Mucosa of stomach (tissue), 1 donor: Measurements from ENCODE around the gene AUTS2.

ENCODE experiments used
- H3K27me3 ChIP-seq: one replicate; pipeline ENCODE4 v1.7.0; 2013; ENCODE audit warnings: mild to moderate bottlenecking, low read length; ENCODE audit not compliant: control insufficient read depth, insufficient read depth
- H3K36me3 ChIP-seq: one replicate; pipeline ENCODE4 v1.7.0; 2013; ENCODE audit warnings: low read length; ENCODE audit not compliant: control insufficient read depth, insufficient read depth
- H3K4me1 ChIP-seq: one replicate; pipeline ENCODE4 v1.7.0; 2013; ENCODE audit warnings: mild to moderate bottlenecking, low read length; ENCODE audit not compliant: control insufficient read depth, insufficient read depth
- H3K4me3 ChIP-seq: one replicate; pipeline ENCODE4 v1.7.0; 2013; ENCODE audit warnings: low read length
- H3K9ac ChIP-seq: one replicate; pipeline ENCODE4 v1.7.0; 2013; ENCODE audit warnings: mild to moderate bottlenecking, low read length, moderate library complexity
- H3K9me3 ChIP-seq: one replicate; pipeline ENCODE4 v1.7.0; 2013; ENCODE audit warnings: mild to moderate bottlenecking, low read length, moderate library complexity; ENCODE audit not compliant: control insufficient read depth
- donor health status: Pancreatic carcinoma.

AUTS2 gene

GRCh38 chr7:70303780-70304179 is 705.5 kb downstream of the AUTS2 start:
- no peaks in the 10 kb centered on the region for H3K4me1 ChIP-seq
- H3K36me3 ChIP-seq, result no peaks in the 10 kb centered on the region
- H3K27me3 ChIP-seq, result no peaks in the 10 kb centered on the region
- H3K9me3 ChIP-seq, result no peaks in the 10 kb centered on the region
- no peak overlapping the region for H3K4me3 ChIP-seq
- no peak overlapping the region for H3K9ac ChIP-seq

DNA sequence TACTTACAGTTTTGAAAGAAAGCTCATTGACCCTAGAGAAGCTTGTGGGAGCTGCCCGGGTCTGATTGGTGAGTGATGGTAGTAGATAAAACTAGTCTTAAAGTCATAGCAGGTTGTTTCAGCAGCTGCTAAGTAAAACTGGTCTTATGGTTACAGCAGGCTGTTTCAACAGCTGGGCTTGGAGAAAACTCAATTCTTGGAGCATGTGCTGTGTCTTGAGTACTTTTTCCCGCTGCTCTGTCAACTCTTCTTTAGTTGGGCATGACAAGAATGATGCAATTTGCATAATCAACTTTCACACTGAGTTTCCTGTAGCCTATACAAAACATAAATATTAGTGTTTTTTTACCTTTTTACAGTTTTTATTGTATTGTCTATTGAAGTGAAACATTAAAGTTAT is 707.9 kb downstream of the AUTS2 start:
- H3K9ac ChIP-seq, result no peak overlapping the region
- H3K27me3 ChIP-seq, result no peaks in the 10 kb centered on the region
- no peaks in the 10 kb centered on the region for H3K36me3 ChIP-seq
- no peak overlapping the region for H3K4me3 ChIP-seq
- no peaks in the 10 kb centered on the region for H3K4me1 ChIP-seq
- H3K9me3 ChIP-seq, result no peaks in the 10 kb centered on the region

GRCh38 chr7:70307544-70308106 is 709.4 kb downstream of the AUTS2 start:
- Histone ChIP-seq H3K9ac (no peak overlapping the region), H3K27me3 (no peaks in the 10 kb centered on the region), H3K36me3 (no peaks in the 10 kb centered on the region), H3K4me3 (no peak overlapping the region), H3K9me3 (no peaks in the 10 kb centered on the region), H3K4me1 (no peaks in the 10 kb centered on the region)

DNA sequence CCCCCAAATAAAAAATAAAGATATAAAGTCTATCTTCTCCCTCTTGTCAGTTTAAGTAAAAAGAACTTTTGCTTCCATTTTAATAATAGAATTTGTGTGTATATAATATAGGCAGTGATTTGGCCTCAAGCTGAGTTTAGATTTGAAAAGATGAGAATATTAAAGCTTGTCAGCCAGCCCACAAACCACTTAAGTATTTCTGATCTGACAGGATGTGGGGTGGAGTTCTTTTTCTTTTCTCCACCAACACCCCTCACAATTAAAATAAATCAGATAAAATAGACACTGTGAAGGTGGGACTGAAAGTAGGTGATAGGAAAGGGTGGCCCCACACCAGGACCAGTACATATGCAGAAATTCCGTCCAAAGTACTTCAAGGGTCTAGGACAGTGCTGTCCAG is 714.1 kb downstream of the AUTS2 start:
- H3K9ac ChIP-seq, result no peak overlapping the region
- H3K4me1 ChIP-seq, result no peaks in the 10 kb centered on the region
- no peaks in the 10 kb centered on the region for H3K27me3 ChIP-seq
- no peak overlapping the region for H3K4me3 ChIP-seq
- H3K9me3 ChIP-seq, result no peaks in the 10 kb centered on the region
- no peaks in the 10 kb centered on the region for H3K36me3 ChIP-seq

DNA sequence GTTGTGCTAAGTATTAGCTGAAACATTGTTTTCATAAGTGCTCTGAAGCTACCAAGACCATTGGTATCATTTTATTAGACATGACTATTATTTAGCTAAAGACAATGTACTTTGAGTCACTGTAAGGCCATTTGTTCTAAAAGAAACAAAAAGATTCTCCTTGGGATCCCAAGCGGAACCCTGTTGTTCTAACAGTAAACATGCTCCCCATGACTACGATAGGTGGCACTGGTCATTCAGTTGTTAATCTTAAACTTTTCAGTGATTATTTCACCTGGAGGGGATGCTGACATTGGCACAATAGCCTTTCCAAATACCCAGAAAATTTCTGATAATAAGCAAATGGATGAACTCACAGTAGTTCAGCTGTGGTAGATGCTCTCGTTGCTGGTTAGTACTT is 715.0 kb downstream of the AUTS2 start:
- H3K9ac ChIP-seq, result no peak overlapping the region
- H3K36me3 ChIP-seq, result no peaks in the 10 kb centered on the region
- H3K27me3 ChIP-seq, result no peaks in the 10 kb centered on the region
- H3K4me3 ChIP-seq, result no peak overlapping the region
- H3K4me1 ChIP-seq, result no peaks in the 10 kb centered on the region
- H3K9me3 ChIP-seq, result no peaks in the 10 kb centered on the region

DNA sequence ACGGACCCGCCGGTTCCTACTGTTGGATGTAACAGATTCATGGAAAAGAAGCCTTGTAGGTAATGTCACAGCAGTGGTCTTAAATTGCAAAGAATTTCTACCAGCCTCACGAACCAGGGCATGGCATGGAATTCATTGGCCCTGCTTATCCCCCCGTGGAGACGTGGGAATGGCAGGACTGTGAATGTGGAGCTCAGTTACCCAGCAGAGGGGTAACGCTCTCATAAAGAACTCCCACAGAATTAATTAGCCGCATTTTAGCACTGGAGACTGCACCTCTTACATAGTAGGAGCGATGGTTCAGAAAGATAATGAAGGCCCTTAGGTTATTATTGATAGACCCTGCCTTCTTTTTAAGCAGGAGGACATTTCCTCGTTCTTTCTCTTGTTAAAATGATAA is 715.4 kb downstream of the AUTS2 start:
- Histone ChIP-seq H3K4me3 (no peak overlapping the region), H3K27me3 (no peaks in the 10 kb centered on the region), H3K4me1 (no peaks in the 10 kb centered on the region), H3K9ac (no peak overlapping the region), H3K36me3 (no peaks in the 10 kb centered on the region), H3K9me3 (no peaks in the 10 kb centered on the region)

DNA sequence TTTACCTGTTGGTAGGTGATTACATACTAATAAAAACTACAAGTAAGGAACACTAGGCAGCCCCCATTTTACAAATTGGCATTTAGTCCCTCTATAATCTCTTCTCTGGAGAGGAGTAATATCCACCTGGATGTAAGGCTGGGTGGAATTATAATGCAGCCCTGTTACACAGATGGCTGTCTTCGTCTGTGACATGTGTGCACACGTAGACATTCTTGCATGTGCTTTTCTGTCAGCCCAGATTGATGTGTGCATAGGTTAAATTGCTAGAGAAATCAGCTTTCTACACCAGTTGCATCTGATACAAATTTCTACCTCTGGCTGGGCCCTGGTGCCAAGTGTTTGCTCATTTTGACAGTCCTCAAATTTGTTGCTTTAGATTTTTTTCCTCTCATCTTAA is 715.9 kb downstream of the AUTS2 start:
- H3K9ac ChIP-seq, result no peak overlapping the region
- H3K4me1 ChIP-seq, result no peaks in the 10 kb centered on the region
- H3K9me3 ChIP-seq, result no peaks in the 10 kb centered on the region
- no peaks in the 10 kb centered on the region for H3K27me3 ChIP-seq
- no peak overlapping the region for H3K4me3 ChIP-seq
- no peaks in the 10 kb centered on the region for H3K36me3 ChIP-seq

- no peaks in the 10 kb centered on the region for H3K36me3 ChIP-seq
- no peaks in the 10 kb centered on the region for H3K27me3 ChIP-seq
- H3K9ac ChIP-seq, result no peak overlapping the region
- H3K4me1 ChIP-seq, result no peaks in the 10 kb centered on the region
- no peak overlapping the region for H3K4me3 ChIP-seq
- H3K9me3 ChIP-seq, result no peaks in the 10 kb centered on the region
Observed at GRCh38 chr7:70316745-70317144, 718.5 kb downstream of the AUTS2 start.

- no peaks in the 10 kb centered on the region for H3K9me3 ChIP-seq
- H3K36me3 ChIP-seq, result no peaks in the 10 kb centered on the region
- no peak overlapping the region for H3K9ac ChIP-seq
- no peaks in the 10 kb centered on the region for H3K27me3 ChIP-seq
- no peaks in the 10 kb centered on the region for H3K4me1 ChIP-seq
- no peak overlapping the region for H3K4me3 ChIP-seq
Observed at GRCh38 chr7:70317356-70317755, 719.1 kb downstream of the AUTS2 start.

DNA sequence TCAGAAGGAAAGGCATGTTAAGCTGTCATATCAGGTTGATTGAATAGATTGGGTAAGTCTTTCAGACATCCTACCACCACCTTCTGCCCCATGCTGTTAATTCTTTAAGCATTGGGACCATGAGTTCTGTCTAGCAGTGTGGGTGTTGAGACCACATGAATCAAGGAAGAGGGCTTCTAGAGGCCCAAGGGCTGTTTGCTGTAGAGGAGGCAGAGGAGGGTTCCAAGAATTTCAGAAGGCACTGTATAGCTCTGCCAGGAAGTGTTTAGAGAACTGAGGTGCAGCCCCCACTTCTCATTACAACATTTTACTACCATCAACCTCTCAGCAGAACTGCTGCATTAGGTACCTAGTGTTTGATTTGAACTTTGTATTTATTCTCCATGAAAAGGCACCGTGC is 720.2 kb downstream of the AUTS2 start:
- no peaks in the 10 kb centered on the region for H3K36me3 ChIP-seq
- H3K27me3 ChIP-seq, result no peaks in the 10 kb centered on the region
- H3K9ac ChIP-seq, result no peak overlapping the region
- no peak overlapping the region for H3K4me3 ChIP-seq
- H3K4me1 ChIP-seq, result no peaks in the 10 kb centered on the region
- no peaks in the 10 kb centered on the region for H3K9me3 ChIP-seq

- Histone ChIP-seq H3K4me3 (no peak overlapping the region), H3K9me3 (no peaks in the 10 kb centered on the region), H3K36me3 (no peaks in the 10 kb centered on the region), H3K4me1 (no peaks in the 10 kb centered on the region), H3K9ac (no peak overlapping the region), H3K27me3 (no peaks in the 10 kb centered on the region)
Observed at GRCh38 chr7:70319057-70319456, 720.8 kb downstream of the AUTS2 start.

DNA sequence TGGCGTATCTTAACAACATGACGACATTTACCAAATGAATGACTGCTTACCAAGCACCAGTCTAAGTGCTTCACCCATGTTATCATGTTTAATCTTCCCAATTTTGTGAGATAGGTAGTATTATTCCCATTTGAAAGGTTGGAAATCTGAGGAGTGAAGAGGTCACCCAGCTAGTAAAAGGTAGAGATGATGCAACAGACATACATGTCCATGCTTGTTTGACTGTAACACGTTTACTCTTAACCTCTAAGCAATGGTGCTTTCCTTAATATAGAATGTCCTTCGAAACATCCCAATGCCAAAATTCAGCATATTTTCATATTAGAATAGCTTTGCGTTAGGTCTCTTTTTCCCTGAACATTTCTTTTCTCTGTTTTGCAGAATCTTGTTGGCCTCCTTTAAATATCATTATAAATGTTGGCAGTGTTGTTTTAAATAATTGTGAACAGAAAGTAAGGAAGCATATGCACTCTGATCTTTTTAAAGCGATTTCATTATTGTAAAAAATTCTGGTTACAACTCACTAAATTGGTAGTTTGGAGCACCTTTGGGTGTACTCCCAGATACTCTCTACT is 722.8 kb downstream of the AUTS2 start:
- Histone ChIP-seq H3K9me3 (no peaks in the 10 kb centered on the region), H3K9ac (no peak overlapping the region), H3K4me3 (no peak overlapping the region), H3K27me3 (no peaks in the 10 kb centered on the region), H3K4me1 (no peaks in the 10 kb centered on the region), H3K36me3 (no peaks in the 10 kb centered on the region)

- H3K27me3 ChIP-seq, result no peaks in the 10 kb centered on the region
- no peak overlapping the region for H3K9ac ChIP-seq
- no peaks in the 10 kb centered on the region for H3K9me3 ChIP-seq
- H3K4me1 ChIP-seq, result no peaks in the 10 kb centered on the region
- H3K4me3 ChIP-seq, result no peak overlapping the region
- H3K36me3 ChIP-seq, result no peaks in the 10 kb centered on the region
Observed at GRCh38 chr7:70322856-70323255, 724.6 kb downstream of the AUTS2 start.
